Measurements from ENCODE around the gene CEMIP. TPM values are rescaled to one million over a fixed set of nuclear protein-coding genes. Genes with fewer than 3 reads are reported as not detected.
A peak's percentile ranks its signal among the peaks of the same experiment; 100 is the strongest.

Gene CEMIP
- total and polyA plus RNA-seq, 5 experiments from 2014 or later = 0.13 TPM; not detected in 4

- Mint-ChIP-seq H3K36me3 (no peaks in the 10 kb centered on the region), H3K27me3 (peaks cover 2 to 18% (median 13%) of the 10 kb centered on the region in 5 donors), H3K4me1 (no peaks in the 10 kb centered on the region), H3K4me3 (no peak overlapping the region), H3K9me3 (no peaks in the 10 kb centered on the region), H3K27ac (no peak overlapping the region)
- ATAC-seq = no peak
- POLR2A ChIA-PET = no interaction called here
- no peak for DNase-seq
Measured at GRCh38 chr15:80796407-80796806, 17.2 kb downstream of the CEMIP start.

GRCh38 chr15:80798911-80799310 lies 19.7 kb downstream of the CEMIP start:
- POLR2A ChIA-PET = no interaction called here
- peaks cover 2 to 18% (median 13%) of the 10 kb centered on the region in 5 donors for H3K27me3 Mint-ChIP-seq
- H3K4me1 Mint-ChIP-seq = peaks cover under 1 to 4% (median 4%) of the 10 kb centered on the region in 4 donors
- DNase-seq (no peak), ATAC-seq (no peak)
- H3K36me3 Mint-ChIP-seq = no peaks in the 10 kb centered on the region
- no peak overlapping the region for H3K4me3 Mint-ChIP-seq
- H3K9me3 Mint-ChIP-seq = no peaks in the 10 kb centered on the region
- no peak overlapping the region for H3K27ac Mint-ChIP-seq

- POLR2A ChIA-PET = no interaction called here
- Mint-ChIP-seq H3K9me3 (no peaks in the 10 kb centered on the region), H3K4me3 (no peak overlapping the region), H3K27ac (no peak overlapping the region), H3K4me1 (peaks cover 12 to 16% (median 15%) of the 10 kb centered on the region in 4 donors), H3K27me3 (peaks cover 2 to 13% (median 6%) of the 10 kb centered on the region in 5 donors), H3K36me3 (no peaks in the 10 kb centered on the region)
- ATAC-seq = no peak
- no peak for DNase-seq
Measured at GRCh38 chr15:80800067-80800466, 20.9 kb downstream of the CEMIP start.

GRCh38 chr15:80801891-80802680 lies 22.9 kb downstream of the CEMIP start:
- POLR2A ChIA-PET = no interaction called here
- ATAC-seq = no peak
- peaks cover 0 to 4% (median 0%) of the 10 kb centered on the region in 5 donors for H3K27me3 Mint-ChIP-seq
- no peak overlapping the region for H3K27ac Mint-ChIP-seq
- no peak overlapping the region for H3K4me3 Mint-ChIP-seq
- H3K36me3 Mint-ChIP-seq = no peaks in the 10 kb centered on the region
- H3K4me1 Mint-ChIP-seq = peaks cover 12 to 27% (median 21%) of the 10 kb centered on the region in 4 donors
- H3K9me3 Mint-ChIP-seq = no peaks in the 10 kb centered on the region
- DNase-seq = no peak

GRCh38 chr15:80803580-80804525 lies 24.7 kb downstream of the CEMIP start:
- H3K4me3 Mint-ChIP-seq = peak overlapping the region in 4 of 10 donors; percentile 0 to 70 (median 48)
- DNase-seq (peak in 2 of 10 donors; percentile 5 to 6), ATAC-seq (peak in 1 of 2 donors; percentile 35)
- H3K4me1 Mint-ChIP-seq = peaks cover 12 to 27% (median 21%) of the 10 kb centered on the region in 4 donors
- H3K27me3 Mint-ChIP-seq = peaks cover 0 to 3% (median 0%) of the 10 kb centered on the region in 5 donors
- POLR2A ChIA-PET = interaction anchor here (0.6 to 1.0 kb wide), 2 partner anchors 10 to 197 kb away, joined by 3 to 6 read pairs; partner anchors contain the start of gene TLNRD1
- H3K36me3 Mint-ChIP-seq = no peaks in the 10 kb centered on the region
- H3K9me3 Mint-ChIP-seq = no peaks in the 10 kb centered on the region
- H3K27ac Mint-ChIP-seq = peak overlapping the region in 3 of 10 donors; percentile 27 to 53 (median 27)

GRCh38 chr15:80804970-80805495 lies 25.9 kb downstream of the CEMIP start:
- POLR2A ChIA-PET = interaction anchor here (1.0 kb wide), 1 partner anchor 195 kb away, joined by 3 read pairs; the partner anchor contains the start of gene TLNRD1
- H3K36me3 Mint-ChIP-seq = no peaks in the 10 kb centered on the region
- H3K27me3 Mint-ChIP-seq = peaks cover 0 to 3% (median 0%) of the 10 kb centered on the region in 5 donors
- ATAC-seq (peak in 1 of 2 donors; percentile 23), DNase-seq (peak in 2 of 10 donors; percentile 2 to 21)
- H3K4me1 Mint-ChIP-seq = peaks cover 12 to 27% (median 21%) of the 10 kb centered on the region in 4 donors
- H3K9me3 Mint-ChIP-seq = no peaks in the 10 kb centered on the region
- peak overlapping the region in 7 of 10 donors; percentile 16 to 83 (median 49) for H3K27ac Mint-ChIP-seq
- peak overlapping the region in 8 of 10 donors; percentile 2 to 70 (median 36) for H3K4me3 Mint-ChIP-seq

GRCh38 chr15:80811781-80812315 lies 32.7 kb downstream of the CEMIP start:
- Mint-ChIP-seq H3K27me3 (peaks cover 3 to 12% (median 9%) of the 10 kb centered on the region in 5 donors), H3K4me1 (peaks cover 0 to 3% (median 0%) of the 10 kb centered on the region in 4 donors), H3K4me3 (no peak overlapping the region), H3K27ac (no peak overlapping the region), H3K9me3 (no peaks in the 10 kb centered on the region), H3K36me3 (no peaks in the 10 kb centered on the region)
- POLR2A ChIA-PET = no interaction called here
- ATAC-seq = no peak
- DNase-seq = no peak

GRCh38 chr15:80815106-80815505 lies 35.9 kb downstream of the CEMIP start:
- POLR2A ChIA-PET = no interaction called here
- ATAC-seq (no peak), DNase-seq (no peak)
- Mint-ChIP-seq H3K27ac (no peak overlapping the region), H3K36me3 (no peaks in the 10 kb centered on the region), H3K27me3 (peaks cover 5 to 23% (median 11%) of the 10 kb centered on the region in 5 donors), H3K9me3 (peaks cover 0 to 2% (median 0%) of the 10 kb centered on the region in 9 donors), H3K4me3 (no peak overlapping the region), H3K4me1 (peaks cover 0 to 5% (median 0%) of the 10 kb centered on the region in 4 donors)

GRCh38 chr15:80816049-80816653 lies 37.0 kb downstream of the CEMIP start:
- Mint-ChIP-seq H3K36me3 (no peaks in the 10 kb centered on the region), H3K4me3 (no peak overlapping the region), H3K27me3 (peaks cover 5 to 18% (median 15%) of the 10 kb centered on the region in 5 donors), H3K9me3 (peaks cover 0 to 2% (median 0%) of the 10 kb centered on the region in 9 donors), H3K4me1 (peaks cover 0 to 2% (median 0%) of the 10 kb centered on the region in 4 donors), H3K27ac (no peak overlapping the region)
- DNase-seq (no peak), ATAC-seq (no peak)
- POLR2A ChIA-PET = no interaction called here

GRCh38 chr15:80816936-80817335 lies 37.8 kb downstream of the CEMIP start:
- H3K4me3 Mint-ChIP-seq = no peak overlapping the region
- no peak overlapping the region for H3K27ac Mint-ChIP-seq
- H3K36me3 Mint-ChIP-seq = no peaks in the 10 kb centered on the region
- no peak for ATAC-seq
- H3K9me3 Mint-ChIP-seq = peaks cover 0 to 2% (median 0%) of the 10 kb centered on the region in 9 donors
- peaks cover 0 to 2% (median 0%) of the 10 kb centered on the region in 4 donors for H3K4me1 Mint-ChIP-seq
- DNase-seq = no peak
- H3K27me3 Mint-ChIP-seq = peaks cover 5 to 20% (median 18%) of the 10 kb centered on the region in 5 donors
- POLR2A ChIA-PET = no interaction called here

GRCh38 chr15:80817901-80818300 lies 38.7 kb downstream of the CEMIP start:
- peaks cover 0 to 2% (median 0%) of the 10 kb centered on the region in 9 donors for H3K9me3 Mint-ChIP-seq
- DNase-seq = no peak
- no peak overlapping the region for H3K4me3 Mint-ChIP-seq
- no peak for ATAC-seq
- POLR2A ChIA-PET = no interaction called here
- H3K27me3 Mint-ChIP-seq = peaks cover 5 to 20% (median 16%) of the 10 kb centered on the region in 5 donors
- H3K27ac Mint-ChIP-seq = no peak overlapping the region
- H3K36me3 Mint-ChIP-seq = no peaks in the 10 kb centered on the region
- peaks cover 0 to 2% (median 0%) of the 10 kb centered on the region in 4 donors for H3K4me1 Mint-ChIP-seq

- Mint-ChIP-seq H3K4me3 (no peak overlapping the region), H3K9me3 (peaks cover 0 to 2% (median 0%) of the 10 kb centered on the region in 9 donors), H3K4me1 (peaks cover 0 to 2% (median 0%) of the 10 kb centered on the region in 4 donors), H3K27ac (no peak overlapping the region), H3K27me3 (peaks cover 5 to 20% (median 16%) of the 10 kb centered on the region in 5 donors), H3K36me3 (no peaks in the 10 kb centered on the region)
- POLR2A ChIA-PET = no interaction called here
- ATAC-seq = no peak
- no peak for DNase-seq
Measured at GRCh38 chr15:80819001-80819400, 39.8 kb downstream of the CEMIP start.

Measured in naive thymus-derived CD8-positive, alpha-beta T cell (primary cell).